K562 (cell line): ENCODE data around the gene ACTN3. TPM values are rescaled to one million over a fixed set of nuclear protein-coding genes. Genes with fewer than 3 reads are reported as not detected.

Experiments used
- C11orf30 ChIP-seq: fragments of 450-650 bp; IDR thresholded peaks from 2 replicates; pipeline ENCODE4 v1.6.1; 2016; ENCODE audit warnings: low read depth, mild to moderate bottlenecking
- CAMTA2 ChIP-seq: fragments of 250-450 bp; sonication (Bioruptor Pico); conservative IDR thresholded peaks from 2 replicates; pipeline ENCODE4 v1.5.1; 2022
- CREM ChIP-seq: IDR thresholded peaks from 2 replicates; pipeline ENCODE4 v1.6.1; 2014; ENCODE audit warnings: antibody characterized with exemption, low read depth
- CTCFL ChIP-seq: IDR thresholded peaks from 2 replicates; pipeline ENCODE4 v1.6.1; 2011; ENCODE audit warnings: borderline replicate concordance, low read depth, mild to moderate bottlenecking, moderate library complexity, low read length; ENCODE audit not compliant: insufficient read depth, poor library complexity, severe bottlenecking
- ESRRB ChIP-seq: fragments of 250-450 bp; sonication (Bioruptor Pico); IDR thresholded peaks from 2 replicates; pipeline ENCODE4 v1.5.0; 2020; ENCODE audit warnings: mild to moderate bottlenecking, moderate library complexity, borderline replicate concordance
- FOXO4 ChIP-seq: fragments of 450-650 bp; formaldehyde crosslinking; IDR thresholded peaks from 2 replicates; pipeline ENCODE4 v1.4.0; 2020; ENCODE audit warnings: mild to moderate bottlenecking, moderate library complexity
- HDAC3 ChIP-seq: fragments of 450-650 bp; IDR thresholded peaks from 2 replicates; pipeline ENCODE4 v1.6.1; 2018; ENCODE audit warnings: borderline replicate concordance, mild to moderate bottlenecking, moderate library complexity; ENCODE audit not compliant: partially characterized antibody
- HNRNPL ChIP-seq: fragments of 200-400 bp; formaldehyde crosslinking; IDR thresholded peaks from 2 replicates; pipeline ENCODE4 v1.6.1; 2017; ENCODE audit warnings: low read depth, mild to moderate bottlenecking, low read length
- HOMEZ ChIP-seq: fragments of 250-450 bp; sonication (Bioruptor Pico); IDR thresholded peaks from 2 replicates; pipeline ENCODE4 v1.4.0; 2020; ENCODE audit warnings: mild to moderate bottlenecking, moderate library complexity
- HOXB6 ChIP-seq: fragments of 250-450 bp; sonication (Bioruptor Pico); IDR thresholded peaks from 2 replicates; pipeline ENCODE4 v1.5.1; 2022; ENCODE audit warnings: mild to moderate bottlenecking, borderline replicate concordance
- MTF1 ChIP-seq: fragments of 250-450 bp; sonication (Bioruptor Pico); IDR thresholded peaks from 2 replicates; pipeline ENCODE4 v1.9.0; 2021; ENCODE audit warnings: moderate library complexity, mild to moderate bottlenecking, inconsistent platforms, borderline replicate concordance
- NCOA1 ChIP-seq: fragments of 450-650 bp; IDR thresholded peaks from 2 replicates; pipeline ENCODE4 v1.6.1; 2016; ENCODE audit warnings: low read depth
- NR2F6 ChIP-seq: fragments of 450-650 bp; formaldehyde crosslinking; IDR thresholded peaks from 2 replicates; pipeline ENCODE4 v1.4.0; 2020; ENCODE audit warnings: mild to moderate bottlenecking
- RBM17 ChIP-seq: fragments of 200-400 bp; formaldehyde crosslinking; IDR thresholded peaks from 2 replicates; pipeline ENCODE4 v1.6.1; 2017; ENCODE audit warnings: low read depth, mild to moderate bottlenecking, low read length, borderline replicate concordance
- RNF2 ChIP-seq: sonication (generic); IDR thresholded peaks from 2 replicates; pipeline ENCODE4 v1.6.1; 2016
- SAFB2 ChIP-seq: fragments of 200-400 bp; formaldehyde crosslinking; IDR thresholded peaks from 2 replicates; pipeline ENCODE4 v1.6.1; 2018; ENCODE audit warnings: borderline replicate concordance, low read length, low read depth, moderate library complexity; ENCODE audit not compliant: severe bottlenecking
- SETDB1 ChIP-seq: IDR thresholded peaks from one replicate; pipeline ENCODE4 v1.6.1; 2012; ENCODE audit warnings: low read length, control low read depth, inconsistent platforms
- SIX5 ChIP-seq, 2 experiments: IDR thresholded peaks; 2 replicates each; pipeline ENCODE4 v1.6.1; 2011; ENCODE audit warnings: low read length in 2 of 2, borderline replicate concordance in 1 of 2, low read depth in 1 of 2, mild to moderate bottlenecking in 1 of 2, moderate library complexity in 1 of 2; ENCODE audit not compliant: insufficient read depth in 1 of 2
- SMC3 ChIP-seq: conservative IDR thresholded peaks from 2 replicates; pipeline ENCODE4 v1.6.1; 2011; ENCODE audit warnings: low read depth, low read length, improper control_type of control experiment; ENCODE audit not compliant: insufficient read depth
- TFE3 ChIP-seq: fragments of 450-650 bp; formaldehyde crosslinking; IDR thresholded peaks from 2 replicates; pipeline ENCODE4 v1.4.0; 2020; ENCODE audit warnings: mild to moderate bottlenecking, mixed read lengths
- ZFP1 ChIP-seq: fragments of 450-650 bp; formaldehyde crosslinking; IDR thresholded peaks from 2 replicates; pipeline ENCODE4 v1.4.0; 2020; ENCODE audit warnings: mild to moderate bottlenecking, mixed read lengths
- ZNF274 ChIP-seq: IDR thresholded peaks from 2 replicates; pipeline ENCODE4 v1.6.1; 2011; ENCODE audit warnings: low read depth, mild to moderate bottlenecking, low read length, moderate library complexity, borderline replicate concordance
- polyA plus RNA-seq, 8 experiments: library from polyadenylated mRNA; depleted of rRNA in 4 of 8; stranded (reverse) in 5 of 8; unstranded in 3 of 8; fragments of >200 nt; fragmentation: Nextera tagmentation in 2 of 8; fragmentation: Illumina TruSeq in 1 of 8; extraction: Ambion mirVana in 2 of 8; extraction: Trizol in 1 of 8; gene quantifications; 2 replicates each; pipeline versions ENCODE4 v1.2.1 to v1.2.3, GENCODE V29; 2011 to 2014; ENCODE audit warnings: inconsistent platforms in 1 of 8, missing spikeins in 1 of 8
- total RNA-seq, 7 experiments: library from RNA; depleted of rRNA in 6 of 7; stranded (reverse); fragments of >200 nt in 6 of 7; fragmentation: Illumina TruSeq in 2 of 7; extraction: Trizol in 2 of 7; gene quantifications; 2 replicates each; pipeline versions ENCODE4 v1.2.1 to v1.2.3, GENCODE V29; 2011 to 2021; ENCODE audit warnings: low replicate concordance in 1 of 7

ACTN3 gene
- total and polyA plus RNA-seq, 9 of the 15 experiments (the other 6 are each of a cell fraction or from before 2014, with no cell fraction given), result not detected

- no peak for TF ChIP-seq HOMEZ (CRISPR knock-in tag)
- no peak for TF ChIP-seq ZFP1 (CRISPR knock-in tag)
- no peak for TF ChIP-seq HNRNPL
- no peak for TF ChIP-seq ESRRB
- no peak for TF ChIP-seq MTF1
- TF ChIP-seq CAMTA2 (CRISPR knock-in tag), result no peak
- TF ChIP-seq HDAC3, result no peak
- no peak for TF ChIP-seq SAFB2
- no peak for TF ChIP-seq NR2F6
- TF ChIP-seq TFE3 (CRISPR knock-in tag), result peak; percentile 80
- no peak for TF ChIP-seq SETDB1
- no peak for TF ChIP-seq C11orf30
- TF ChIP-seq CREM, result no peak
- no peak for TF ChIP-seq NCOA1
- 0 out of 2 replicates have a peak, but pooled peaks have one; percentile 27 for TF ChIP-seq RNF2
- no peak for TF ChIP-seq FOXO4 (CRISPR knock-in tag)
- TF ChIP-seq RBM17, result no peak
- no peak for TF ChIP-seq HOXB6 (CRISPR knock-in tag)
- no peak for TF ChIP-seq SMC3
- TF ChIP-seq CTCFL, result no peak
- no peak for TF ChIP-seq SIX5 (IDR thresholded peaks at IDR 0.05; ENCODE audit: borderline replicate concordance in 1 of 2, insufficient read depth in 1 of 2, low read depth in 1 of 2, low read length in 2 of 2)
- no peak for TF ChIP-seq ZNF274
Measured at GRCh38 chr11:66568124-66568916, 21.6 kb downstream of the ACTN3 start, which contains the start of gene CTSF (continued).
